Mesenchymal stem cell (in vitro differentiated cells and primary cell): Measurements from ENCODE around the gene NDST1.

Experiments
- DNase-seq: peaks from one replicate; pipeline ENCODE4 v3.0.0-alpha.2; 2013
- H2AFZ ChIP-seq: one replicate; pipeline ENCODE4 v1.6.1; 2013; ENCODE audit warnings: low read depth, mild to moderate bottlenecking, control low read depth, inconsistent platforms, low read length, moderate library complexity
- H2AK5ac ChIP-seq: 2 replicates; pipeline ENCODE4 v1.6.1; 2013; ENCODE audit warnings: low read length, moderate library complexity, mild to moderate bottlenecking, inconsistent platforms; ENCODE audit not compliant: severe bottlenecking
- H2BK120ac ChIP-seq: one replicate; pipeline ENCODE4 v1.6.1; 2013; ENCODE audit warnings: low read depth, mild to moderate bottlenecking, inconsistent platforms, low read length, moderate library complexity
- H2BK12ac ChIP-seq, 2 experiments: one replicate each; pipeline ENCODE4 v1.6.1; 2013; ENCODE audit warnings: inconsistent platforms in 2 of 2, low read length in 2 of 2, mild to moderate bottlenecking in 2 of 2, moderate library complexity in 2 of 2, control low read depth in 1 of 2
- H2BK15ac ChIP-seq: one replicate; pipeline ENCODE4 v1.6.1; 2013; ENCODE audit warnings: mild to moderate bottlenecking, low read depth, inconsistent platforms; ENCODE audit not compliant: poor library complexity, severe bottlenecking
- H2BK5ac ChIP-seq: 2 replicates; pipeline ENCODE4 v1.6.1; 2013; ENCODE audit warnings: low read depth, mild to moderate bottlenecking, low read length, control low read depth, inconsistent platforms; ENCODE audit not compliant: poor library complexity, severe bottlenecking
- H3K14ac ChIP-seq, 2 experiments: one replicate each; pipeline ENCODE4 v1.6.1; 2013; ENCODE audit warnings: inconsistent platforms in 2 of 2, low read length in 2 of 2, control low read depth in 1 of 2, mild to moderate bottlenecking in 1 of 2, moderate library complexity in 1 of 2
- H3K18ac ChIP-seq, 2 experiments: one replicate each; pipeline ENCODE4 v1.6.1; 2013; ENCODE audit warnings: inconsistent platforms in 2 of 2, low read length in 2 of 2, control low read depth in 1 of 2, low read depth in 1 of 2, mild to moderate bottlenecking in 1 of 2
- H3K23ac ChIP-seq, 2 experiments: one replicate each; pipeline ENCODE4 v1.6.1; 2013; ENCODE audit warnings: inconsistent platforms in 2 of 2, low read length in 2 of 2, mild to moderate bottlenecking in 2 of 2, moderate library complexity in 2 of 2, control low read depth in 1 of 2
- H3K27ac ChIP-seq: 2 replicates; pipeline ENCODE4 v1.5.1; 2013; ENCODE audit warnings: mild to moderate bottlenecking, moderate library complexity, low read length, control low read depth, inconsistent platforms; ENCODE audit not compliant: poor library complexity, severe bottlenecking
- H3K27me3 ChIP-seq, 2 experiments: 2 replicates each; pipeline versions ENCODE4 v1.6.1 to v1.7.0; 2013; ENCODE audit warnings: low read length in 2 of 2, mild to moderate bottlenecking in 2 of 2, moderate library complexity in 2 of 2, control low read depth in 1 of 2, inconsistent platforms in 1 of 2; ENCODE audit not compliant: control insufficient read depth in 1 of 2, insufficient read depth in 1 of 2
- H3K36me3 ChIP-seq, 2 experiments: 2 replicates each; pipeline versions ENCODE4 v1.6.1 to v1.7.0; 2013; ENCODE audit warnings: low read length in 2 of 2, control low read depth in 1 of 2, inconsistent platforms in 1 of 2, low read depth in 1 of 2, mild to moderate bottlenecking in 1 of 2; ENCODE audit not compliant: insufficient read depth in 2 of 2, control insufficient read depth in 1 of 2
- H3K4ac ChIP-seq, 2 experiments: one replicate each; pipeline ENCODE4 v1.6.1; 2013; ENCODE audit warnings: inconsistent platforms in 2 of 2, low read length in 2 of 2, mild to moderate bottlenecking in 2 of 2, moderate library complexity in 2 of 2, control low read depth in 1 of 2, low read depth in 1 of 2
- H3K4me1 ChIP-seq: 2 replicates; pipeline ENCODE4 v1.6.1; 2013; ENCODE audit warnings: low read depth, low read length, control low read depth; ENCODE audit not compliant: control insufficient read depth, insufficient read depth
- H3K4me2 ChIP-seq: 2 replicates; pipeline ENCODE4 v1.6.1; 2013; ENCODE audit warnings: low read length, mild to moderate bottlenecking, inconsistent platforms; ENCODE audit not compliant: poor library complexity, severe bottlenecking
- H3K4me3 ChIP-seq, 2 experiments: 2 replicates each; pipeline versions ENCODE4 v1.5.1 to v1.7.0; 2013; ENCODE audit warnings: low read length in 2 of 2, mild to moderate bottlenecking in 2 of 2, control low read depth in 1 of 2, low read depth in 1 of 2; ENCODE audit not compliant: insufficient read depth in 1 of 2
- H3K79me1 ChIP-seq: replicated peaks from 2 replicates; pipeline ENCODE4 v1.6.1; 2013; ENCODE audit warnings: mild to moderate bottlenecking, control low read depth, low read length, inconsistent platforms; ENCODE audit not compliant: poor library complexity, severe bottlenecking
- H3K9ac ChIP-seq: 2 replicates; pipeline ENCODE4 v1.7.0; 2013; ENCODE audit warnings: mild to moderate bottlenecking, low read length, moderate library complexity
- H3K9me3 ChIP-seq: 2 replicates; pipeline ENCODE4 v1.7.0; 2013; ENCODE audit warnings: mild to moderate bottlenecking, low read length; ENCODE audit not compliant: control insufficient read depth
- H4K8ac ChIP-seq: one replicate; pipeline ENCODE4 v1.6.1; 2013; ENCODE audit warnings: inconsistent platforms, mild to moderate bottlenecking, low read length, moderate library complexity
- H4K91ac ChIP-seq: one replicate; pipeline ENCODE4 v1.6.1; 2013; ENCODE audit warnings: mild to moderate bottlenecking, low read length, inconsistent platforms
- WGBS: methylation state at CpG from one replicate; pipeline ENCODE4 v1.1.7; 2013; ENCODE audit warnings: mixed read lengths; 5-methylcytosine and 5-hydroxymethylcytosine counted together

Gene NDST1

DNA sequence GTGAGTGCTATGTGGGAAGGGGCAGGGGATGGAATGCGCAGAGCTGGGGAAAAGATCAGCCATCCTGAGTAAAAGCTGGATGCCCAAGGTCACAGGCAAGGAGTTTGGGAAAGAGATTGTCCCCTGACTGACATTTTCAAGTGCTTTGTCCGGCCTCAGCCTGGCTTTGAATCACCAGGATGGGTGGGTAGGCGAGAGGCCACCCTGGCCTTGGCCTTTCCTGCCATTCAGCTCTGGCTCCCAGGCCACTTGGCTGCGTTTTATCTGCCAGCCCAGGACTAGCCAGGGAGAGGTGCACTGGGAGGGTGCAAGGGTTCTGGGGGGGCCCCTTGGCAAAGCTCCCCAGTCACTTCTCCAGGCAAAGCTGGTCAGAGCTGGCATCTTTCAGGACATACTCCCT is 95.1 kb downstream of the NDST1 start:
- WGBS = 57% methylated on average over 3 of the region's 4 CpGs
- Histone ChIP-seq H3K4ac (no peak overlapping the region), H2BK12ac (peak overlapping the region in 1 of 2 experiments; percentile 22), H3K4me1 (peaks cover 19% of the 10 kb centered on the region), H4K91ac (no peak overlapping the region), H2AFZ (no peak overlapping the region), H3K14ac (peak overlapping the region in 1 of 2 experiments; percentile 30), H3K4me2 (no peak overlapping the region), H3K9ac (no peak overlapping the region), H3K9me3 (no peaks in the 10 kb centered on the region), H3K27me3 (peaks cover 3 to 32% of the 10 kb centered on the region in 2 experiments), H3K23ac (no peak overlapping the region), H2BK120ac (no peak overlapping the region), H2BK5ac (no peak overlapping the region), H3K18ac (no peak overlapping the region), H4K8ac (peak overlapping the region; percentile 31), H2AK5ac (no peak overlapping the region), H2BK15ac (no peak overlapping the region), H3K27ac (no peak overlapping the region), H3K4me3 (no peak overlapping the region), H3K79me1 (no peaks in the 10 kb centered on the region), H3K36me3 (no peaks in the 10 kb centered on the region)
- DNase-seq = no peak

DNA sequence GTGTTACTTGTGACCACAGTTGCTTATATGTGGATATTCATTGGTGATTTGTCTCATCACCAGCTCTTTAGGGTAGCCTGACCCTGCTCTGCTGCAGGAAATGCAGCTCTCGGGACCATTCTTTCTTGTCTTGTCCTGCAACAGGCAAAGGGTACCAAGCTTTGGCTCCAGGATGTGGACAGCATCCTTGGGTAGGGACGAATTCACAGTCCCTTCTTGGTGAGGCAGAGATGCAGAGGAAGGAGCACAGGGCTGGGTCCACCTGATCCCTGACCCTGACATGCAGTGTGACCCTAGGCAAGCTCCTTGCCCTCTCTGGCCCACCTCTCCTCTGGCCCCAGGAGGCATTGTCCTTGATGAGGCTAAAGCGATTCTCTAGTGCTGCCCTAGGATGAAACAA is 95.6 kb downstream of the NDST1 start:
- no peak overlapping the region for H2BK120ac ChIP-seq
- H3K4me1 ChIP-seq = peaks cover 19% of the 10 kb centered on the region
- H3K9ac ChIP-seq = no peak overlapping the region
- no peaks in the 10 kb centered on the region for H3K9me3 ChIP-seq
- H2AK5ac ChIP-seq = no peak overlapping the region
- H2BK12ac ChIP-seq = no peak overlapping the region
- no peak for DNase-seq
- no peak overlapping the region for H4K8ac ChIP-seq
- H3K27me3 ChIP-seq = peaks cover 3 to 32% of the 10 kb centered on the region in 2 experiments
- no peak overlapping the region for H2AFZ ChIP-seq
- H3K4ac ChIP-seq = no peak overlapping the region
- no peak overlapping the region for H3K23ac ChIP-seq
- H3K4me2 ChIP-seq = no peak overlapping the region
- H3K36me3 ChIP-seq = no peaks in the 10 kb centered on the region
- no peak overlapping the region for H2BK15ac ChIP-seq
- H3K4me3 ChIP-seq = no peak overlapping the region
- no peak overlapping the region for H3K27ac ChIP-seq
- no peak overlapping the region for H2BK5ac ChIP-seq
- H3K14ac ChIP-seq = peak overlapping the region in 1 of 2 experiments; percentile 4
- H4K91ac ChIP-seq = no peak overlapping the region
- H3K79me1 ChIP-seq = no peaks in the 10 kb centered on the region
- no peak overlapping the region for H3K18ac ChIP-seq
- WGBS = 94% methylated on average over 3 of the region's 3 CpGs

DNA sequence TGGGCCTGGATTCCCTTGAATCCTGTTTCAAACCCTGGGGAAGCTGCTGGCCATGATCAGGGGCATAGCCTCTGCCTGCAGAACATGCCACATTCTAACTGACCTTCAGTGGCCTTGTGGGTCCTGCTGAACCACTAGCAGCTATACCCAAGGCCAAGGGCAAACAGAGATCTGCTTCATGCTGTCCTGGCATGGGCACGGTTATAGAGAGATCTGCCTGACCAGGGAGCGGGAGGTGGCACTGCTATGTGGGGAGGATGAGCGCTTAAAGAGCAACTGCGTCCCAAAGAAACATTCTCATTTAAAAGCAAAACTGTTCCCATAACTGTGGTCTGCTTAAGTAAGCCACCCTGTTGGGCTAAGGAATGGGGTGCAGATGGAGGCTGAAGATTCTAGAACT is 96.1 kb downstream of the NDST1 start:
- no peak overlapping the region for H3K18ac ChIP-seq
- H3K4me3 ChIP-seq = no peak overlapping the region
- no peaks in the 10 kb centered on the region for H3K79me1 ChIP-seq
- WGBS = 96% methylated on average over 4 of the region's 4 CpGs
- H4K91ac ChIP-seq = no peak overlapping the region
- H3K27ac ChIP-seq = no peak overlapping the region
- H2BK12ac ChIP-seq = no peak overlapping the region
- no peak overlapping the region for H2AFZ ChIP-seq
- H2BK5ac ChIP-seq = no peak overlapping the region
- H3K27me3 ChIP-seq = peaks cover 3 to 30% of the 10 kb centered on the region in 2 experiments
- H3K23ac ChIP-seq = no peak overlapping the region
- no peaks in the 10 kb centered on the region for H3K36me3 ChIP-seq
- DNase-seq = no peak
- no peak overlapping the region for H3K14ac ChIP-seq
- no peak overlapping the region for H3K4ac ChIP-seq
- H2AK5ac ChIP-seq = no peak overlapping the region
- no peak overlapping the region for H3K9ac ChIP-seq
- H3K4me2 ChIP-seq = no peak overlapping the region
- H3K4me1 ChIP-seq = peaks cover 19% of the 10 kb centered on the region
- no peak overlapping the region for H2BK120ac ChIP-seq
- no peak overlapping the region for H4K8ac ChIP-seq
- no peaks in the 10 kb centered on the region for H3K9me3 ChIP-seq
- peak overlapping the region; percentile 17 for H2BK15ac ChIP-seq

DNA sequence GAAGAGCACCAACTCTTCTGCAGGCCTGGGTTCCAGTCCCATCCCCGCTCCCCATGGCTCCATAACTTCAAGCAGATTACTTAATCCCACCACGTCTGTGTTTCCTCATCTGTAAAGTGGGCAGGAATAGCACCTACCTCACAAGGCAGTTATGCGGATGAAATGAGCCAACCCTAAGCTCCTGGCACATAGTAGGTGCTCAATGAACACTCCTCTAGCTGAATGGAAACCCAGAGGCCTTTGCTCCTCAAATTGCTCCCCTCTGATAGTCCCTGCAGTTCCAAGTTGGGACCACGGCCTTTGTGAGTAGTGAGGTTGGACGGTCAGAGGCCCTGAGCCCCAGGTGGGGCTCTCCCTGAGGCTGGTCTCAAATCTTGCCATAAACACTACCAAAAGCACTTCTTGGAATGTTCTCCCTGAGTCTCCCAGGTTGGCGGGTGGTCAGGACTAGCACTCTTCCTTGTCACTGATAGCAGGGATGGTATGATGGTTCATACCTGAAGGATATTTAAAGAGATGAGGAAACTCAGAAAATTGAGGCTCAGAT is 97.0 kb downstream of the NDST1 start:
- no peak overlapping the region for H3K9ac ChIP-seq
- H3K27ac ChIP-seq = no peak overlapping the region
- no peak overlapping the region for H3K23ac ChIP-seq
- H2BK12ac ChIP-seq = no peak overlapping the region
- H3K27me3 ChIP-seq = peaks cover 3 to 25% of the 10 kb centered on the region in 2 experiments
- H2AFZ ChIP-seq = no peak overlapping the region
- H3K36me3 ChIP-seq = no peaks in the 10 kb centered on the region
- H2BK120ac ChIP-seq = no peak overlapping the region
- 89% methylated on average over 6 of the region's 6 CpGs for WGBS
- DNase-seq = no peak
- H3K4me1 ChIP-seq = peaks cover 15% of the 10 kb centered on the region
- H2AK5ac ChIP-seq = no peak overlapping the region
- no peak overlapping the region for H2BK15ac ChIP-seq
- H3K4me2 ChIP-seq = no peak overlapping the region
- no peak overlapping the region for H2BK5ac ChIP-seq
- H3K18ac ChIP-seq = no peak overlapping the region
- H3K9me3 ChIP-seq = no peaks in the 10 kb centered on the region
- no peak overlapping the region for H4K8ac ChIP-seq
- no peak overlapping the region for H4K91ac ChIP-seq
- H3K14ac ChIP-seq = no peak overlapping the region
- no peak overlapping the region for H3K4me3 ChIP-seq
- H3K79me1 ChIP-seq = no peaks in the 10 kb centered on the region
- H3K4ac ChIP-seq = no peak overlapping the region
